Astrocyte (in vitro differentiated cells and primary cell): Measurements from ENCODE around the gene PLSCR1. TPM values are rescaled to one million over a fixed set of nuclear protein-coding genes. Genes with fewer than 3 reads are reported as not detected.

ENCODE experiments used
- DNase-seq: peaks from one replicate; pipeline ENCODE4 v3.0.0-alpha.2; 2010; ENCODE audit warnings: low read depth
- FAIRE-seq: peaks from 2 replicates; lab custom pipeline; 2011; peaks lifted over from hg19 to GRCh38; lab: Jason Lieb, UNC
- H2AFZ ChIP-seq: 2 replicates; pipeline ENCODE4 v1.6.0; 2012; ENCODE audit warnings: low read depth, low read length, inconsistent platforms
- H3K27ac ChIP-seq: 2 replicates; pipeline ENCODE4 v1.5.1; 2011; ENCODE audit warnings: low read depth, low read length, inconsistent platforms
- H3K27me3 ChIP-seq: 2 replicates; pipeline ENCODE4 v1.6.0; 2011; ENCODE audit warnings: low read length, inconsistent platforms; ENCODE audit not compliant: insufficient read depth
- H3K36me3 ChIP-seq: 2 replicates; pipeline ENCODE4 v1.5.1; 2011; ENCODE audit warnings: low read length, inconsistent platforms; ENCODE audit not compliant: insufficient read depth
- H3K4me1 ChIP-seq: 2 replicates; pipeline ENCODE4 v1.5.1; 2011; ENCODE audit warnings: low read length, inconsistent platforms; ENCODE audit not compliant: insufficient read depth
- H3K4me2 ChIP-seq: 2 replicates; pipeline ENCODE4 v1.6.0; 2012; ENCODE audit warnings: low read length, inconsistent platforms
- H3K4me3 ChIP-seq: 2 replicates; pipeline ENCODE4 v1.5.1; 2011; ENCODE audit warnings: low read depth, mild to moderate bottlenecking, low read length, inconsistent platforms; ENCODE audit not compliant: insufficient read depth
- H3K79me2 ChIP-seq: 2 replicates; pipeline ENCODE4 v1.6.0; 2012; ENCODE audit warnings: mild to moderate bottlenecking, low read length, inconsistent platforms; ENCODE audit not compliant: insufficient read depth
- H3K9ac ChIP-seq: 2 replicates; pipeline ENCODE4 v1.6.0; 2012; ENCODE audit warnings: mild to moderate bottlenecking, low read length, inconsistent platforms
- H3K9me3 ChIP-seq: 2 replicates; pipeline ENCODE4 v1.5.1; 2012; ENCODE audit warnings: low read depth, mild to moderate bottlenecking, low read length, inconsistent platforms; ENCODE audit not compliant: insufficient read depth
- H4K20me1 ChIP-seq: 2 replicates; pipeline ENCODE4 v1.6.0; 2012; ENCODE audit warnings: low read length, inconsistent platforms; ENCODE audit not compliant: insufficient read depth
- H3K27ac Mint-ChIP-seq: one replicate; pipeline ENCODE4 v1.8.0; 2021; ENCODE audit warnings: mild to moderate bottlenecking, mixed read lengths; ENCODE audit not compliant: unreplicated experiment
- H3K27me3 Mint-ChIP-seq: one replicate; pipeline ENCODE4 v1.8.0; 2021; ENCODE audit warnings: low read depth, mixed read lengths; ENCODE audit not compliant: unreplicated experiment
- H3K36me3 Mint-ChIP-seq: one replicate; pipeline ENCODE4 v1.8.0; 2021; ENCODE audit warnings: low read depth, mixed read lengths; ENCODE audit not compliant: unreplicated experiment
- H3K4me1 Mint-ChIP-seq: one replicate; pipeline ENCODE4 v1.8.0; 2021; ENCODE audit warnings: low read depth, mixed read lengths; ENCODE audit not compliant: unreplicated experiment
- H3K4me3 Mint-ChIP-seq: one replicate; pipeline ENCODE4 v1.8.0; 2021; ENCODE audit warnings: mild to moderate bottlenecking, moderate library complexity, mixed read lengths; ENCODE audit not compliant: unreplicated experiment
- H3K9me3 Mint-ChIP-seq: one replicate; pipeline ENCODE4 v1.8.0; 2021; ENCODE audit warnings: mild to moderate bottlenecking, mixed read lengths; ENCODE audit not compliant: unreplicated experiment
- EZH2 ChIP-seq: IDR thresholded peaks from 2 replicates; pipeline ENCODE4 v1.6.1; 2012; ENCODE audit warnings: mild to moderate bottlenecking, low read length, inconsistent platforms; ENCODE audit not compliant: insufficient read depth
- total RNA-seq: library from RNA; stranded (reverse); gene quantifications from 2 replicates; pipeline ENCODE4 v1.2.1, GENCODE V29; 2021
- TF ChIP-seq, protein P1 (sequence below): IDR thresholded peaks from 2 replicates; pipeline ENCODE4 v1.5.1; 2011; ENCODE audit warnings: low read depth, mild to moderate bottlenecking, inconsistent platforms, low read length, moderate library complexity; ENCODE audit not compliant: insufficient read depth

The PLSCR1 gene
- total RNA-seq, 1 donor from 2014 or later = 178 TPM

DNA sequence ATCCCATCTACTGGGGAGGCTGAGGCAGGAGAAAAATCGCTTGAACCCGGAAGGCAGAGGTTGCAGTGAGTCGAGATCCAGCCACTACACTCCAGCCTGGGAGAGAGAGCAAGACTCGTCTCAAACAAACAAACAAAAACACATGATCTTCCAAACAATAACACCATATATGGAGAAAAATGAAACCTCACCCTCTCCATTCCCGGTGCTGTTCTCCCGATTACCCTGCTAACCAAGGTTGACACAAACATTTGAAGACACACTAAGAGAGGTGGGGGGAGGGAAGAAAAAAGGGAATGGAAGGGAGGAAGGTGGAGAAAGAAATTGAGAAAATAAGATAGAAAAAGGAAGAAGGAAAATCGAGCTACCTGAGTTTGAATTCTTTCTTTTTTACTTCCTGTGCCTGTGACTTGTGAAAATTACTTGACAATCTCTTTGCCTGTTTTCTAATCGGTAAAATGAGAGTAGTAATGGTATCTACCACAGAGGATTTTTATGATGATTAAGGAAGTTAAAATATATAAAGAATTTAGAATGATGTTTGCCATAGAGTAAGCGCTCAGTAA lies 73.9 kb downstream of the PLSCR1 start:
- Mint-ChIP-seq H3K36me3 (no peaks in the 10 kb centered on the region), H3K9me3 (no peaks in the 10 kb centered on the region), H3K4me3 (no peak overlapping the region), H3K27ac (no peak overlapping the region), H3K4me1 (peaks cover 2% of the 10 kb centered on the region), H3K27me3 (no peaks in the 10 kb centered on the region)
- Histone ChIP-seq H3K4me1 (no peaks in the 10 kb centered on the region), H3K4me2 (no peak overlapping the region), H3K27me3 (no peaks in the 10 kb centered on the region), H4K20me1 (no peaks in the 10 kb centered on the region), H3K9ac (no peak overlapping the region), H2AFZ (no peak overlapping the region), H3K27ac (no peak overlapping the region), H3K79me2 (no peaks in the 10 kb centered on the region), H3K4me3 (no peak overlapping the region), H3K9me3 (no peaks in the 10 kb centered on the region), H3K36me3 (no peaks in the 10 kb centered on the region)
- TF ChIP-seq, protein P1, sequence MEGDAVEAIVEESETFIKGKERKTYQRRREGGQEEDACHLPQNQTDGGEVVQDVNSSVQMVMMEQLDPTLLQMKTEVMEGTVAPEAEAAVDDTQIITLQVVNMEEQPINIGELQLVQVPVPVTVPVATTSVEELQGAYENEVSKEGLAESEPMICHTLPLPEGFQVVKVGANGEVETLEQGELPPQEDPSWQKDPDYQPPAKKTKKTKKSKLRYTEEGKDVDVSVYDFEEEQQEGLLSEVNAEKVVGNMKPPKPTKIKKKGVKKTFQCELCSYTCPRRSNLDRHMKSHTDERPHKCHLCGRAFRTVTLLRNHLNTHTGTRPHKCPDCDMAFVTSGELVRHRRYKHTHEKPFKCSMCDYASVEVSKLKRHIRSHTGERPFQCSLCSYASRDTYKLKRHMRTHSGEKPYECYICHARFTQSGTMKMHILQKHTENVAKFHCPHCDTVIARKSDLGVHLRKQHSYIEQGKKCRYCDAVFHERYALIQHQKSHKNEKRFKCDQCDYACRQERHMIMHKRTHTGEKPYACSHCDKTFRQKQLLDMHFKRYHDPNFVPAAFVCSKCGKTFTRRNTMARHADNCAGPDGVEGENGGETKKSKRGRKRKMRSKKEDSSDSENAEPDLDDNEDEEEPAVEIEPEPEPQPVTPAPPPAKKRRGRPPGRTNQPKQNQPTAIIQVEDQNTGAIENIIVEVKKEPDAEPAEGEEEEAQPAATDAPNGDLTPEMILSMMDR = no peak
- no peak for DNase-seq
- FAIRE-seq = no peak

DNA sequence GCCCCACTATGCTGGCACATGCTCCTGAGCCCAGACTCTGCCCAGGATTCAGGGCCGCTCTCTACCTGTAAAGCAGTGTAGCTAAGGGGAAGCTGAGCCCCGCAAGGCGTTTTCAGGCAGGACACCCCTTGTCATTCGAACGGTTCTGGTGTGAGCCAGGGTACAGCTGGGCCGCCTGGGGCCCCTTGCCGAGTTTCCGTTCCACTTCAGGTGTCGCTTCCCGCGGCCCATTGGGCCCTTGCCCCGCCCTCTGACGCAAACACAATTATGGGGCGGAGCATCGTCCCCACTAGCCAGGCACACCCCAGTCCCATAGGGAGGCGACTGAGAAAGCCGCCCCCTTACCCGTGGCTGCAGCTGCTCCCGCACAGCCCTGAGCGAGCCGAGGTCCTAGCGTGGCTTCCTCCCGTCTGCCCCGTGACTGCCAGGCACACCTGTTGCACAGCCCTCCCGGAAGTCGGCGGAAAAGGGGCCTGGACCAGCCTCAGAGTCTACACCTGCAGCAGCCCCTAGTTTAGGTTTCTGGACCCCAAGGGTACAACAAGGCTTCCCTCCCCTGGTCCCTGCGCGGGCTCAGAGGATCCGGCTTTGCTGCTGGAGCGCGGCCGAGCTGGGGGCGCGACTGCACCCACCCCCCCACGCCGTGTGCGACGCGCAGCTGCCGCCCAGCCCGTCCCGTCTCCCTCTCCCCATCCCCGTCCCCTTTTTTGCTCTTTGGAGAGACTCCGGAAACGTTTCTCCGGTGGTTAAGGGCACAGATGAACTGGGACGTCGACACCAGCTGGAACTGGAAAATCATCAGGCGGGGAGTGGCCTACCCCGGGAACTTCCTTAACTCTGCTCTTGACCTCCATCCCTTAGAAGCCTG lies 75.0 kb downstream of the PLSCR1 start, which contains the start of gene PLSCR2:
PLSCR2 (minus strand) TSS at position 412 of the 868 bp plus-strand sequence. CDS start 9,657 bp downstream, outside the sequence.
- H3K9me3 Mint-ChIP-seq = no peaks in the 10 kb centered on the region
- H3K36me3 ChIP-seq = no peaks in the 10 kb centered on the region
- H3K27me3 Mint-ChIP-seq = no peaks in the 10 kb centered on the region
- H3K27me3 ChIP-seq = no peaks in the 10 kb centered on the region
- no peaks in the 10 kb centered on the region for H3K4me1 ChIP-seq
- no peak within 1 kb of the TSS for H3K27ac Mint-ChIP-seq
- H4K20me1 ChIP-seq = no peaks in the 10 kb centered on the region
- H3K4me2 ChIP-seq = peak within 1 kb of the TSS; percentile 95
- peak within 1 kb of the TSS; percentile 64 for H3K4me3 ChIP-seq
- no peak for FAIRE-seq
- H3K4me3 Mint-ChIP-seq = peak within 1 kb of the TSS; percentile 30
- H2AFZ ChIP-seq = peak within 1 kb of the TSS; percentile 99
- peaks cover 2% of the 10 kb centered on the region for H3K4me1 Mint-ChIP-seq
- H3K79me2 ChIP-seq = no peaks in the 10 kb centered on the region
- no peaks in the 10 kb centered on the region for H3K9me3 ChIP-seq
- no peak within 1 kb of the TSS for H3K27ac ChIP-seq
- no peak for DNase-seq
- TF ChIP-seq, protein P1 = no peak
- TF ChIP-seq EZH2 = no peak
- no peaks in the 10 kb centered on the region for H3K36me3 Mint-ChIP-seq
- peak within 1 kb of the TSS; percentile 66 for H3K9ac ChIP-seq
